H9 (cell line): ENCODE measurements around the gene CCDC69. TPM values are rescaled to one million over a fixed set of nuclear protein-coding genes. Genes with fewer than 3 reads are reported as not detected.

Source experiments
- DNase-seq: peaks from one replicate; pipeline ENCODE4 v3.0.0-alpha.2; 2017
- H2AFZ ChIP-seq: one replicate; pipeline ENCODE4 v1.6.1; 2013; ENCODE audit warnings: mild to moderate bottlenecking, low read length, control low read depth, moderate library complexity
- H2AK5ac ChIP-seq: 2 replicates; pipeline ENCODE4 v1.6.1; 2013; ENCODE audit warnings: low read length, control low read depth, mixed read lengths; ENCODE audit not compliant: insufficient read length
- H2BK120ac ChIP-seq: one replicate; pipeline ENCODE4 v1.6.1; 2013; ENCODE audit warnings: low read depth, mild to moderate bottlenecking, low read length, control low read depth, inconsistent platforms; ENCODE audit not compliant: poor library complexity, severe bottlenecking
- H2BK12ac ChIP-seq: 2 replicates; pipeline ENCODE4 v1.6.1; 2013; ENCODE audit warnings: low read length, control low read depth, mixed read lengths, low read depth; ENCODE audit not compliant: insufficient read length
- H2BK15ac ChIP-seq: 2 replicates; pipeline ENCODE4 v1.6.1; 2013; ENCODE audit warnings: low read depth, low read length, control low read depth
- H2BK20ac ChIP-seq: one replicate; pipeline ENCODE4 v1.6.1; 2013; ENCODE audit warnings: low read depth, mild to moderate bottlenecking, low read length, control low read depth, inconsistent platforms; ENCODE audit not compliant: poor library complexity, severe bottlenecking
- H2BK5ac ChIP-seq: 2 replicates; pipeline ENCODE4 v1.6.1; 2013; ENCODE audit warnings: low read length, control low read depth, mixed read lengths; ENCODE audit not compliant: insufficient read length
- H3K14ac ChIP-seq: 2 replicates; pipeline ENCODE4 v1.6.1; 2013; ENCODE audit warnings: low read length, control low read depth; ENCODE audit not compliant: insufficient read depth
- H3K18ac ChIP-seq: 2 replicates; pipeline ENCODE4 v1.6.1; 2013; ENCODE audit warnings: low read depth, mild to moderate bottlenecking, mixed read lengths, low read length, control low read depth; ENCODE audit not compliant: insufficient read length
- H3K23ac ChIP-seq: 2 replicates; pipeline ENCODE4 v1.6.1; 2013; ENCODE audit warnings: low read length, control low read depth, mixed read lengths, low read depth; ENCODE audit not compliant: insufficient read length
- H3K23me2 ChIP-seq: 2 replicates; pipeline ENCODE4 v1.6.1; 2013; ENCODE audit warnings: low read depth, mild to moderate bottlenecking, mixed read lengths, low read length, control low read depth; ENCODE audit not compliant: insufficient read length, poor library complexity, severe bottlenecking
- H3K27ac ChIP-seq: 2 replicates; pipeline ENCODE4 v1.5.1; 2013; ENCODE audit warnings: low read length, control low read depth, mixed read lengths, low read depth; ENCODE audit not compliant: insufficient read length
- H3K27me3 ChIP-seq: 2 replicates; pipeline ENCODE4 v1.6.1; 2013; ENCODE audit warnings: low read length, control low read depth, inconsistent platforms; ENCODE audit not compliant: insufficient read depth
- H3K4ac ChIP-seq: 2 replicates; pipeline ENCODE4 v1.6.1; 2013; ENCODE audit warnings: low read depth, mild to moderate bottlenecking, control low read depth, inconsistent platforms, low read length, moderate library complexity
- H3K4me1 ChIP-seq: 2 replicates; pipeline ENCODE4 v1.6.1; 2013; ENCODE audit warnings: low read length, control low read depth, inconsistent platforms; ENCODE audit not compliant: insufficient read depth
- H3K4me2 ChIP-seq: 2 replicates; pipeline ENCODE4 v1.6.1; 2013; ENCODE audit warnings: low read length, control low read depth, mixed read lengths; ENCODE audit not compliant: insufficient read length, insufficient read depth
- H3K56ac ChIP-seq: 2 replicates; pipeline ENCODE4 v1.6.1; 2013; ENCODE audit warnings: low read depth, mild to moderate bottlenecking, mixed read lengths, low read length, control low read depth; ENCODE audit not compliant: insufficient read length
- H3K79me1 ChIP-seq: 2 replicates; pipeline ENCODE4 v1.6.1; 2013; ENCODE audit warnings: low read depth, mild to moderate bottlenecking, moderate library complexity, low read length, control low read depth, inconsistent platforms; ENCODE audit not compliant: insufficient read depth, poor library complexity, severe bottlenecking
- H3K79me2 ChIP-seq: 2 replicates; pipeline ENCODE4 v1.6.1; 2013; ENCODE audit warnings: low read length, control low read depth, inconsistent platforms; ENCODE audit not compliant: insufficient read depth
- H3K9ac ChIP-seq: 2 replicates; pipeline ENCODE4 v1.6.1; 2013; ENCODE audit warnings: low read length, control low read depth, mixed read lengths; ENCODE audit not compliant: insufficient read length; ENCODE audit errors: extremely low read depth
- H3K9me3 ChIP-seq: one replicate; pipeline ENCODE4 v1.6.1; 2013; ENCODE audit warnings: low read depth, low read length, inconsistent platforms; ENCODE audit not compliant: control insufficient read depth
- H3T11ph ChIP-seq: one replicate; pipeline ENCODE4 v1.6.1; 2013; ENCODE audit warnings: mild to moderate bottlenecking, low read length, control low read depth, inconsistent platforms
- H4K20me1 ChIP-seq: one replicate; pipeline ENCODE4 v1.6.1; 2013; ENCODE audit not compliant: control insufficient read depth, insufficient read length, insufficient read depth
- H4K5ac ChIP-seq: 2 replicates; pipeline ENCODE4 v1.6.1; 2013; ENCODE audit warnings: low read depth, mild to moderate bottlenecking, mixed read lengths, low read length, control low read depth; ENCODE audit not compliant: insufficient read length
- H4K8ac ChIP-seq: replicated peaks from 2 replicates; pipeline ENCODE4 v1.6.1; 2013; ENCODE audit warnings: low read length, control low read depth, mixed read lengths, low read depth; ENCODE audit not compliant: insufficient read length
- H4K91ac ChIP-seq: 2 replicates; pipeline ENCODE4 v1.6.1; 2013; ENCODE audit warnings: low read depth, mild to moderate bottlenecking, moderate library complexity, mixed read lengths, low read length, control low read depth; ENCODE audit not compliant: insufficient read length
- H3K27ac Mint-ChIP-seq, 3 experiments: 2 replicates in 2 of 3; 3 replicates in 1 of 3; pipeline ENCODE4 v1.8.0; 2020 to 2021; ENCODE audit warnings: mixed read lengths in 3 of 3, mild to moderate bottlenecking in 1 of 3, moderate library complexity in 1 of 3
- H3K27me3 Mint-ChIP-seq: 2 replicates; pipeline ENCODE4 v1.8.0; 2021; ENCODE audit warnings: low read depth, mild to moderate bottlenecking, moderate library complexity, mixed read lengths
- H3K36me3 Mint-ChIP-seq, 3 experiments: 2 replicates in 2 of 3; 3 replicates in 1 of 3; pipeline ENCODE4 v1.8.0; 2020 to 2021; ENCODE audit warnings: low read depth in 3 of 3, mixed read lengths in 3 of 3; ENCODE audit not compliant: insufficient read depth in 1 of 3
- H3K4me1 Mint-ChIP-seq, 2 experiments: 2 replicates each; pipeline ENCODE4 v1.8.0; 2020; ENCODE audit warnings: mixed read lengths in 2 of 2
- H3K4me3 Mint-ChIP-seq, 2 experiments: 2 replicates in 1 of 2; 3 replicates in 1 of 2; pipeline ENCODE4 v1.8.0; 2020 to 2021; ENCODE audit warnings: mild to moderate bottlenecking in 2 of 2, mixed read lengths in 2 of 2, moderate library complexity in 1 of 2
- H3K9me3 Mint-ChIP-seq, 2 experiments: 2 replicates in 1 of 2; 3 replicates in 1 of 2; pipeline ENCODE4 v1.8.0; 2020; ENCODE audit warnings: mild to moderate bottlenecking in 2 of 2, mixed read lengths in 2 of 2, moderate library complexity in 1 of 2
- WGBS: extraction: QIAGEN DNeasy Blood & Tissue Kit; methylation state at CpG from one replicate; pipeline ENCODE4 v1.1.7; 2013; ENCODE audit warnings: missing lambda C conversion rate, low lambda C conversion rate, mixed read lengths; ENCODE audit not compliant: insufficient read length; ENCODE audit errors: extremely low coverage; 5-methylcytosine and 5-hydroxymethylcytosine counted together
- total RNA-seq: library from RNA; stranded (reverse); gene quantifications from 2 replicates; pipeline ENCODE4 v1.2.1, GENCODE V29; 2021
- TF ChIP-seq, protein P1 (sequence below): fragments of 200-600 bp; sonication (generic); conservative IDR thresholded peaks from 3 replicates; pipeline ENCODE4 v1.8.0; 2021; ENCODE audit warnings: antibody characterized with exemption, mild to moderate bottlenecking

CCDC69 gene
- total RNA-seq, 1 experiment from 2014 or later, result 5.3 TPM

DNA sequence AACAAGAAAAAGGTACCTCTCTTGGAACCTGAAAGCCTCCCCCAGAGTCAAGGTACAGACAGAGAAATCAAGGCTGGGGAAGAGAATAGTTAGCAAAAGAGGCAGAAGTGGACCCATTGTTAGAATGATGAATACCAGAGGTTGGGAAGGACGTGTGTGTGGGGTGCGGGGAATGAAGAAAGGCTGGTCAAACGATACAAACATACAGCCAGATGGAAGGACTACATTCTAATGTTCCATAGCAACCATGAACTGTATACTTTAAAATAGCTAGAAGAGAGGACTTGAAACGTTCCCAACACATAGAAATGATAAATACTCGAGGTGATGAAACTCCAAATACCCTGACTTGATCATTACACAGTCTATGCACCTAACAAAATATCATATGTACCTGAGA lies 7.1 kb downstream of the CCDC69 start:
- Mint-ChIP-seq H3K9me3 (no peaks in the 10 kb centered on the region), H3K4me3 (no peak overlapping the region)

More for the DNA sequence above, 7.1 kb downstream of the CCDC69 start:
- no peak overlapping the region for H3K9ac ChIP-seq
- peaks cover 2% of the 10 kb centered on the region; the same call in 1 of the 2 replicates for H3K4me1 ChIP-seq
- no peak overlapping the region for H4K91ac ChIP-seq
- no peak overlapping the region for H2AK5ac ChIP-seq
- H3T11ph ChIP-seq, result no peak overlapping the region
- no peaks in the 10 kb centered on the region for H3K79me1 ChIP-seq
- DNase-seq, result no peak
- no peak overlapping the region for H3K56ac ChIP-seq
- no peak overlapping the region for H3K23ac ChIP-seq
- no peak overlapping the region for H4K8ac ChIP-seq
- no peak overlapping the region for H3K14ac ChIP-seq
- H3K18ac ChIP-seq, result no peak overlapping the region
- H2BK12ac ChIP-seq, result no peak overlapping the region
- no peaks in the 10 kb centered on the region for H3K23me2 ChIP-seq
- no peak overlapping the region for H3K27ac Mint-ChIP-seq
- no peaks in the 10 kb centered on the region for H3K27me3 Mint-ChIP-seq
- no peak overlapping the region for H3K4ac ChIP-seq
- no peak overlapping the region for H4K5ac ChIP-seq
- no peak overlapping the region for H3K27ac ChIP-seq
- no peaks in the 10 kb centered on the region; a peak in 1 of 7 replicates for H3K36me3 Mint-ChIP-seq
- no peaks in the 10 kb centered on the region for H4K20me1 ChIP-seq
- no peaks in the 10 kb centered on the region for H3K79me2 ChIP-seq
- WGBS, result no CpG with 5 or more reads among the region's 5 CpGs
- no peaks in the 10 kb centered on the region for H3K27me3 ChIP-seq
- H2BK5ac ChIP-seq, result no peak overlapping the region
- H2AFZ ChIP-seq, result no peak overlapping the region
- H3K4me1 Mint-ChIP-seq, result peaks cover 7 to 11% of the 10 kb centered on the region in 2 experiments; a peak in 3 of 4 replicates
- no peak overlapping the region for H2BK15ac ChIP-seq
- no peak overlapping the region for H2BK120ac ChIP-seq
- no peaks in the 10 kb centered on the region for H3K9me3 ChIP-seq
- no peak overlapping the region for H2BK20ac ChIP-seq
- TF ChIP-seq, protein P1, sequence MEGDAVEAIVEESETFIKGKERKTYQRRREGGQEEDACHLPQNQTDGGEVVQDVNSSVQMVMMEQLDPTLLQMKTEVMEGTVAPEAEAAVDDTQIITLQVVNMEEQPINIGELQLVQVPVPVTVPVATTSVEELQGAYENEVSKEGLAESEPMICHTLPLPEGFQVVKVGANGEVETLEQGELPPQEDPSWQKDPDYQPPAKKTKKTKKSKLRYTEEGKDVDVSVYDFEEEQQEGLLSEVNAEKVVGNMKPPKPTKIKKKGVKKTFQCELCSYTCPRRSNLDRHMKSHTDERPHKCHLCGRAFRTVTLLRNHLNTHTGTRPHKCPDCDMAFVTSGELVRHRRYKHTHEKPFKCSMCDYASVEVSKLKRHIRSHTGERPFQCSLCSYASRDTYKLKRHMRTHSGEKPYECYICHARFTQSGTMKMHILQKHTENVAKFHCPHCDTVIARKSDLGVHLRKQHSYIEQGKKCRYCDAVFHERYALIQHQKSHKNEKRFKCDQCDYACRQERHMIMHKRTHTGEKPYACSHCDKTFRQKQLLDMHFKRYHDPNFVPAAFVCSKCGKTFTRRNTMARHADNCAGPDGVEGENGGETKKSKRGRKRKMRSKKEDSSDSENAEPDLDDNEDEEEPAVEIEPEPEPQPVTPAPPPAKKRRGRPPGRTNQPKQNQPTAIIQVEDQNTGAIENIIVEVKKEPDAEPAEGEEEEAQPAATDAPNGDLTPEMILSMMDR, result no peak
- no peak overlapping the region for H3K4me2 ChIP-seq
